Liver (tissue), 3 donors: ENCODE data around the gene MMP21.

Experiments used
- HNF4G ChIP-seq: IDR thresholded peaks from 2 replicates; pipeline ENCODE4 v1.6.1; 2016; ENCODE audit warnings: antibody characterized with exemption
- TAF1 ChIP-seq: conservative IDR thresholded peaks from 2 replicates; pipeline ENCODE4 v1.6.1; 2016; ENCODE audit warnings: antibody characterized with exemption, mild to moderate bottlenecking
- YY1 ChIP-seq: IDR thresholded peaks from 2 replicates; pipeline ENCODE4 v1.6.1; 2016; ENCODE audit warnings: antibody characterized with exemption, mild to moderate bottlenecking
- TF ChIP-seq, protein P1 (sequence below): IDR thresholded peaks from 2 replicates; pipeline ENCODE4 v1.6.1; 2016; ENCODE audit warnings: antibody characterized with exemption
- TF ChIP-seq, protein P2 (sequence below): fragments of 150-350 bp; IDR thresholded peaks from 2 replicates; pipeline ENCODE4 v1.5.1; 2017; ENCODE audit warnings: improper control_type of control experiment, low read depth, low read length; ENCODE audit not compliant: missing input control
- TF ChIP-seq, protein P3 (sequence below): IDR thresholded peaks from 2 replicates; pipeline ENCODE4 v1.6.1; 2016; ENCODE audit warnings: antibody characterized with exemption
- donor health status: healthy.
- donor health status: healthy.

DNA sequence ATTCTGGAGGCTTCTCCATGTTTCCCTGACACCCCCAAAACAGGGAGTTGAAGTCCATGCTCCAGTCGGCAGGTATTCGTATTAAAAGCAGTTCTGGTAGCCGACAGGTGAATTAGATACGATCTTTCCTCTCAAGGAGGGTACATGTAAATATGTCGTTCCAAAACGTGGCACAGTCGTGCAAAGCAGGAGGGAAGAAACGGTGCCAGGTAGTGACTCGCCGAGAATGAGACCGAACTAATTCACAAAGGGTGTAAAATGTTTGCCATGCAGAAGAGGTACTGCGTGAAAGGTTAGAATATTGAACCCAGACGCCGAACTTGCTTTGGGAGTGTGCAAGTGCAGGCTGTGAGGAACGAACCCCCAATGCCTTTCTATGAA, 55.6 kb downstream of the MMP21 start:
- TF ChIP-seq, protein P1, sequence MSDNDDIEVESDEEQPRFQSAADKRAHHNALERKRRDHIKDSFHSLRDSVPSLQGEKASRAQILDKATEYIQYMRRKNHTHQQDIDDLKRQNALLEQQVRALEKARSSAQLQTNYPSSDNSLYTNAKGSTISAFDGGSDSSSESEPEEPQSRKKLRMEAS, result no peak
- TF ChIP-seq, protein P2, sequence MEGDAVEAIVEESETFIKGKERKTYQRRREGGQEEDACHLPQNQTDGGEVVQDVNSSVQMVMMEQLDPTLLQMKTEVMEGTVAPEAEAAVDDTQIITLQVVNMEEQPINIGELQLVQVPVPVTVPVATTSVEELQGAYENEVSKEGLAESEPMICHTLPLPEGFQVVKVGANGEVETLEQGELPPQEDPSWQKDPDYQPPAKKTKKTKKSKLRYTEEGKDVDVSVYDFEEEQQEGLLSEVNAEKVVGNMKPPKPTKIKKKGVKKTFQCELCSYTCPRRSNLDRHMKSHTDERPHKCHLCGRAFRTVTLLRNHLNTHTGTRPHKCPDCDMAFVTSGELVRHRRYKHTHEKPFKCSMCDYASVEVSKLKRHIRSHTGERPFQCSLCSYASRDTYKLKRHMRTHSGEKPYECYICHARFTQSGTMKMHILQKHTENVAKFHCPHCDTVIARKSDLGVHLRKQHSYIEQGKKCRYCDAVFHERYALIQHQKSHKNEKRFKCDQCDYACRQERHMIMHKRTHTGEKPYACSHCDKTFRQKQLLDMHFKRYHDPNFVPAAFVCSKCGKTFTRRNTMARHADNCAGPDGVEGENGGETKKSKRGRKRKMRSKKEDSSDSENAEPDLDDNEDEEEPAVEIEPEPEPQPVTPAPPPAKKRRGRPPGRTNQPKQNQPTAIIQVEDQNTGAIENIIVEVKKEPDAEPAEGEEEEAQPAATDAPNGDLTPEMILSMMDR, result no peak
- no peak for TF ChIP-seq HNF4G
- TF ChIP-seq TAF1, result peak; percentile 17
- TF ChIP-seq, protein P3, sequence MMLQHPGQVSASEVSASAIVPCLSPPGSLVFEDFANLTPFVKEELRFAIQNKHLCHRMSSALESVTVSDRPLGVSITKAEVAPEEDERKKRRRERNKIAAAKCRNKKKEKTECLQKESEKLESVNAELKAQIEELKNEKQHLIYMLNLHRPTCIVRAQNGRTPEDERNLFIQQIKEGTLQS, result no peak
- TF ChIP-seq YY1, result no peak
